AG08396 (cell line): ENCODE measurements around the gene PLA2G12A.

Experiments
- DNase-seq: peaks from one replicate; pipeline ENCODE4 v3.0.0; 2012; ENCODE audit warnings: low spot score, mixed read lengths

Gene PLA2G12A

GRCh38 chr4:109676886-109677285 is 53.0 kb downstream of the PLA2G12A start:
- no peak for DNase-seq

DNA sequence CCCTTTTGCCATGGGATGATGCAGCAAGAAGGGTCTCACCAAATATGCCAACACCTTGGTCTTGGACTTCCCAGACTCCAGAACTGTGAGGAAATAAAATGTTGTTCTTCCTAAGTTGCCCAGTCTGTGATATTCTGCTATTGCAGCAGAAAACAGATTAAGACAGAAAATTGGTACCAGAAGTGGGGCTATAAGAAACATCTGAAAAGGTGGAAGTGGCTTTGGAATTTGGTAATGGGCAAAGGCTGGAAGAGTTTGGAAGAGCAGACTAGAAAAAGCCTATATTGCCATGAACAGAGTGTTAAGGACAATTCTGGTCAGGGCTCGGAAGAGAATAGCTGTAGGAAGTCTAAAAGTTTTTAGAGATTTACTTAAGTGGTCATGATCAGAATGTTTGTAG is 54.0 kb downstream of the PLA2G12A start:
- no peak for DNase-seq

DNA sequence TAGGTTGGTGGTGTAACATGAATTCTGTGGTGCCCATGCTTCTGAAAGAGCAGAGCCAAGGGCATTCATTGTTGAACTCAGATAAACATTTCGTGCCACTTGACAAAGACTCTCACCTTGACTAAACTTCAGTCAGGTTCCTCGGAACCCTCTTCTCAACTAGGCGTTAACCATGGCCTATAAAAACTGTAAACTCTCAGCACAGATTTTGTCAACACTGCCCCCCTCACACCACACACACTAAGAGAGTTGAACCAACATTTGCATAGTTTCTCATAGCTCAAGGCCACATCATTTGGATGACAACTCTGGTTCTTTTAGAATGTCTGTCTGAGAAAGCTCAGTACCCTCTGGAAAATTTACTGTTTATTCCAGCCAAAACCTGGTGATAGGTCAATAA is 54.7 kb downstream of the PLA2G12A start:
- DNase-seq = no peak

DNA sequence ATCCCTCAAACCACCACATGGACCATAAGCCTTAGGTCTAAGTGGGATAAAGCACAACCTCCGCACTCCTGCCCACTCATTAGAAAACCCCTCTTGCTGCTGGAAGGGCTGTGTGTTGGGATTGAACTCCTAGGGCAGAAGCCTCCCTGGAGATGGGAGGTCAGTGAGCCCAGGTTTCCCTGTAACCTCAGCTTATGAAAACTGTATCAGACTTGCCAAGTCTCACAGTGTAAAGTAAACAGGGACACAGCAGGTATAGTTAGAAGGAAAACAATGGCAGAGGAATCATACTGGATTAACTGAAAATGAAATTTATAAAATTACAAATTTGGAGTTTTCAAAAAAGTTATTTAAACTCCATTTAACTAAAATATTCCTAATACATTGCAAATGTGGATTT is 56.6 kb downstream of the PLA2G12A start:
- no peak for DNase-seq

DNA sequence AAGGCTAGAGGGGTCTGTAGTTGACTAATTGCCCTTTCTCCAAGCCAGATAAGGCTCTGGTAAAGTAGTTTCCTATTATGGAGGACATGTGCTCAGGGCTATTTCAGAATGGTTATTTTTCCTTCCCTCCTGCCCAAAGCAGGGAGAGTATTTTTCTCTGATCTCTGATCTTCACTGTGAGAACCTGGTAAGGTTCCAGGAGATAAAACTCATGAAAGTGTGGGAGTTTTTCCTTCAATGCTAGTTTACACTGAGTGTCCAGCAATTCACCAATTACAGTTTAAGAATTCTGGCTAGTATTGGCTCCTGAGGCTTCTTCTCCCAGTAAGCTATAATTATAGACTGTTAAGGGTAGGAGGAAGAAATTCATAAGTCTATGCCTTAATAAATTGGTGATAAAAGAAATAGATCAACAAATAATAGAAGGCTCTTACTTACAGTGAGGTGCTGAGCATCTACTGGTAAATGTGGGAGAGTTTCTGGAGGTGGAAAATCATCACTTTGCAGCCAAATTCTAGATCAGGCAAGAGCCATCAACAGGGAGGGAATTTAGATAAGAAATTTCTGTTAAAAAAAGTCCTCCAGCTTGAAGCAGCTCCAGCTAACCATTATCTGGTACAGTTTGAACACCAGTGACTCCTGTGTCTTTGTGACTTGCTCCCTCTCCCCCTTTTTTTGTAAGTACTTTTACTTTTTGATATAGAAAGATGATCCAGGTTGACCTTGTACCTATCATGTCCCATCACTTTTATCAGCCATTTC is 57.5 kb downstream of the PLA2G12A start:
- no peak for DNase-seq

GRCh38 chr4:109671350-109671749 is 58.5 kb downstream of the PLA2G12A start:
- DNase-seq = no peak

DNA sequence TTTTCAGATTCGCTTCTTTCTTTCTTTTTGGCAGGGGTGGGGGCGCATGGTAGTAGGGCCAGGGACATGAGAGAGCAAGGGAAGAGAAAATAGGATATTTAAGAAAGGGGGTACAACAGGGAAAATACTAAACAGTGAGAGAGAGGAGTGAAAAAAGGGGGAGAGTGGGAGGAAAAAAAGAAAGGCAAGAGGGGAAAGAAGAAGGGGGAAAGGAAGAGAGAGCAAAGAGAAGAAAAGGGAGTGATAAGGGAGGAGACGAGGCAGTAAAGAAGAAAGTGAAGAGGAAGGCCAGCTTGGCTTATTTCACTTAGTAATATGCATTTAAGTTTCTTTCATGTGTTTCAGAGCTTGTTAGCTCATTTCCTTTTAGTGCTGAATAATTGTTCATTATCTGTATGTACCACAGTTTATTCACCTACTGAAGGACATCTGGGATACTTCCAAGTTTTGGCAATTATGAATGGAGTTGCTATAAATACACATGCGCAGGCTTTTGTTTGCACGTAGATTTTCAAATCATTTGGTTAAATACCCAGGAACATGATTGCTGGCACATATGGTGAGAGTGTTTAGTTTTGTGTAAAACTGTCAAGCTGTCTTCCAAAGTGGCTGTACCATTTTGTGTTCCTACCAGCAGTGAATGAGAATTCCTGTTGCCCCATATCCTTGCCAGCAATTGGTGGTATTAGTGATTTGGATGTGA is 63.9 kb downstream of the PLA2G12A start:
- DNase-seq = no peak

GRCh38 chr4:109662771-109663170 is 67.1 kb downstream of the PLA2G12A start:
- DNase-seq = no peak

GRCh38 chr4:109662116-109662515 is 67.8 kb downstream of the PLA2G12A start:
- DNase-seq = no peak
